ENCODE data around the gene PLCB3. TPM values are rescaled to one million over a fixed set of nuclear protein-coding genes. Genes with fewer than 3 reads are reported as not detected.
A peak's percentile ranks its signal among the peaks of the same experiment; 100 is the strongest.

PLCB3 gene
- total and polyA plus RNA-seq, 2 of the 13 experiments (the other 11 are each of a cell fraction or from before 2014, with no cell fraction given): 7.5 to 13.8 TPM

DNA sequence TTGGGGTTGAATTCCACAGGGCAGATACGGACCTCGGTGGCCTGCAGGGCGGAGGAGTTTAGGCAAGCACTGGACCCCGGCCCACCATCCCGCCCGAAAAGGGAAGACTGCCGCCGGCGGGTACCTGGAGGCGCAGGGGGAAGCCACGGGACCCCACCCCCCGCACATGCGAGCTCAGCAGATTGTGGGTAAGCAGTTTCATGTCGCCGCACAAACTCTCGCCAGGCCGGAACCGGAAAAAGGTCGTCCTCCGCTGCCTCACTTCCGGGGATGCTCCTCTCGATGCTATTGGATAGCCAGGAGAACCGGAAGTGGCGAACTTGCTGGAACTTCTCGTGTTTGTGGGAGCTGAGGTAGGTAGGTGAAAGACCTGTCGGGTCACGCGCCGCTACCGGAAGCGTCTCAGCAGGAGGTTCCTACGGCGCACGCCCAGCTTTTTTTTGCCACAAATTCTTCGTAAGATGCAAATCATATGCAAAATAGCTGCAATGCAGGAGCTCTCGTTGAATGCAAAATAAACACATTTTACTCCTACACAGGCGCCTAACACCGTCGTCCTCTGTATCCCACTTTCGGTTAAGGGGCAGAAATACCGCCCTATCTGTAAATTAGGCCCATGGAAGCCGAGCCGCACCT is 66.1 kb downstream of the PLCB3 start, which contains the start of gene TRMT112 (continued):
- peak; percentile 86 for TF ChIP-seq NR2C2 (CRISPR knock-in tag; IDR thresholded peaks at IDR 0.05; ENCODE audit: borderline replicate concordance)
- peak; percentile 56 for TF ChIP-seq ZNF605 (CRISPR knock-in tag; IDR thresholded peaks at IDR 0.05)
- TF ChIP-seq MAFF (IDR thresholded peaks at IDR 0.05; ENCODE audit: low read depth, low read length): peak; percentile 87
- no peak for TF ChIP-seq GATA4 (IDR thresholded peaks at IDR 0.05; ENCODE audit: borderline replicate concordance, low read depth)
- TF ChIP-seq, protein P1, sequence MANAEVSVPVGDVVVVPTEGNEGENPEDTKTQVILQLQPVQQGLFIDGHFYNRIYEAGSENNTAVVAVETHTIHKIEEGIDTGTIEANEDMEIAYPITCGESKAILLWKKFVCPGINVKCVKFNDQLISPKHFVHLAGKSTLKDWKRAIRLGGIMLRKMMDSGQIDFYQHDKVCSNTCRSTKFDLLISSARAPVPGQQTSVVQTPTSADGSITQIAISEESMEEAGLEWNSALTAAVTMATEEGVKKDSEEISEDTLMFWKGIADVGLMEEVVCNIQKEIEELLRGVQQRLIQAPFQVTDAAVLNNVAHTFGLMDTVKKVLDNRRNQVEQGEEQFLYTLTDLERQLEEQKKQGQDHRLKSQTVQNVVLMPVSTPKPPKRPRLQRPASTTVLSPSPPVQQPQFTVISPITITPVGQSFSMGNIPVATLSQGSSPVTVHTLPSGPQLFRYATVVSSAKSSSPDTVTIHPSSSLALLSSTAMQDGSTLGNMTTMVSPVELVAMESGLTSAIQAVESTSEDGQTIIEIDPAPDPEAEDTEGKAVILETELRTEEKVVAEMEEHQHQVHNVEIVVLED (CRISPR knock-in tag; IDR thresholded peaks at IDR 0.05; ENCODE audit: borderline replicate concordance): peak; percentile 79; the same call in 1 of the 2 replicates
- TF ChIP-seq ZIK1 (CRISPR knock-in tag; IDR thresholded peaks at IDR 0.05; ENCODE audit: borderline replicate concordance, low read depth): no peak; the same call in 1 of the 2 replicates
- TF ChIP-seq TEAD3 (CRISPR knock-in tag; optimal IDR thresholded peaks at IDR 0.05; ENCODE audit: borderline replicate concordance): peak; percentile 64
- TF ChIP-seq HOXD1 (CRISPR knock-in tag; IDR thresholded peaks at IDR 0.05): peak; percentile 78; the same call in 1 of the 2 replicates
- TF ChIP-seq ZNF563 (CRISPR knock-in tag; IDR thresholded peaks at IDR 0.05): 0 out of 2 replicates have a peak, but pooled peaks have one; percentile 29
- TF ChIP-seq SIN3B (IDR thresholded peaks at IDR 0.05; ENCODE audit: low read length): no peak; the same call in 1 of the 2 replicates
- no peak; the same call in 1 of the 2 replicates for TF ChIP-seq ZNF136 (CRISPR knock-in tag; IDR thresholded peaks at IDR 0.05; ENCODE audit: low read depth)
- TF ChIP-seq NFIB (CRISPR knock-in tag; IDR thresholded peaks at IDR 0.05; ENCODE audit: borderline replicate concordance): no peak
- TF ChIP-seq, protein P2, sequence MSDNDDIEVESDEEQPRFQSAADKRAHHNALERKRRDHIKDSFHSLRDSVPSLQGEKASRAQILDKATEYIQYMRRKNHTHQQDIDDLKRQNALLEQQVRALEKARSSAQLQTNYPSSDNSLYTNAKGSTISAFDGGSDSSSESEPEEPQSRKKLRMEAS (IDR thresholded peaks at IDR 0.05): peak; percentile 56
- peak; percentile 58; the same call in 1 of the 2 replicates for TF ChIP-seq ZNF709 (CRISPR knock-in tag; IDR thresholded peaks at IDR 0.05)
- TF ChIP-seq, protein P3, sequence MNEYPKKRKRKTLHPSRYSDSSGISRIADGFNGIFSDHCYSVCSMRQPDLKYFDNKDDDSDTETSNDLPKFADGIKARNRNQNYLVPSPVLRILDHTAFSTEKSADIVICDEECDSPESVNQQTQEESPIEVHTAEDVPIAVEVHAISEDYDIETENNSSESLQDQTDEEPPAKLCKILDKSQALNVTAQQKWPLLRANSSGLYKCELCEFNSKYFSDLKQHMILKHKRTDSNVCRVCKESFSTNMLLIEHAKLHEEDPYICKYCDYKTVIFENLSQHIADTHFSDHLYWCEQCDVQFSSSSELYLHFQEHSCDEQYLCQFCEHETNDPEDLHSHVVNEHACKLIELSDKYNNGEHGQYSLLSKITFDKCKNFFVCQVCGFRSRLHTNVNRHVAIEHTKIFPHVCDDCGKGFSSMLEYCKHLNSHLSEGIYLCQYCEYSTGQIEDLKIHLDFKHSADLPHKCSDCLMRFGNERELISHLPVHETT (CRISPR knock-in tag; conservative IDR thresholded peaks at IDR 0.05): peak; percentile 84
- TF ChIP-seq PRPF4 (IDR thresholded peaks at IDR 0.05; ENCODE audit: low read depth, low read length, poor library complexity, severe bottlenecking): no peak
- peak; percentile 44; the same call in 1 of the 2 replicates for TF ChIP-seq KDM3A (CRISPR knock-in tag; IDR thresholded peaks at IDR 0.05; ENCODE audit: low read depth)
- TF ChIP-seq EEA1 (CRISPR knock-in tag; IDR thresholded peaks at IDR 0.05; ENCODE audit: borderline replicate concordance): 0 out of 2 replicates have a peak, but pooled peaks have one; percentile 36
- peak; percentile 65 for TF ChIP-seq BHLHE40 (IDR thresholded peaks at IDR 0.05; ENCODE audit: low read length)
- TF ChIP-seq ZNF777 (CRISPR knock-in tag; IDR thresholded peaks at IDR 0.05): peak; percentile 10; the same call in 1 of the 2 replicates
- 0 out of 2 replicates have a peak, but pooled peaks have one; percentile 45 for TF ChIP-seq MAFG (CRISPR knock-in tag; IDR thresholded peaks at IDR 0.05)
- TF ChIP-seq ZNF775 (CRISPR knock-in tag; IDR thresholded peaks at IDR 0.05; ENCODE audit: borderline replicate concordance): no peak
- peak; percentile 95 for TF ChIP-seq ZNF44 (CRISPR knock-in tag; IDR thresholded peaks at IDR 0.05)
- TF ChIP-seq, protein P4, sequence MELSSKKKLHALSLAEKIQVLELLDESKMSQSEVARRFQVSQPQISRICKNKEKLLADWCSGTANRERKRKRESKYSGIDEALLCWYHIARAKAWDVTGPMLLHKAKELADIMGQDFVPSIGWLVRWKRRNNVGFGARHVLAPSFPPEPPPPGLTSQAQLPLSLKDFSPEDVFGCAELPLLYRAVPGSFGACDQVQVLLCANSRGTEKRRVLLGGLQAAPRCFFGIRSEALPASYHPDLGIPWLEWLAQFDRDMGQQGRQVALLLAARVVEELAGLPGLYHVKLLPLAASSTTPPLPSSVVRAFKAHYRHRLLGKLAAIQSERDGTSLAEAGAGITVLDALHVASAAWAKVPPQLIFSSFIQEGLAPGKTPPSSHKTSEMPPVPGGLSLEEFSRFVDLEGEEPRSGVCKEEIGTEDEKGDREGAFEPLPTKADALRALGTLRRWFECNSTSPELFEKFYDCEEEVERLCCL (CRISPR knock-in tag; IDR thresholded peaks at IDR 0.05; ENCODE audit: borderline replicate concordance): no peak
- TF ChIP-seq ZNF251 (CRISPR knock-in tag; IDR thresholded peaks at IDR 0.05): peak; percentile 75; the same call in 1 of the 2 replicates
- TF ChIP-seq HNRNPH1 (optimal IDR thresholded peaks at IDR 0.05; ENCODE audit: low read depth, low read length): no peak
- peak; percentile 57; the same call in 1 of the 2 replicates for TF ChIP-seq ZNF235 (CRISPR knock-in tag; IDR thresholded peaks at IDR 0.05; ENCODE audit: borderline replicate concordance)
